GM12873 (cell line): ENCODE measurements around the gene LINGO3.

Experiments
- CTCF ChIP-seq: IDR thresholded peaks from 2 replicates; pipeline ENCODE4 v1.5.1; 2012; ENCODE audit warnings: low read depth, mild to moderate bottlenecking, moderate library complexity, low read length, control low read depth; ENCODE audit not compliant: insufficient read depth; ENCODE audit errors: missing control alignments

The LINGO3 gene

GRCh38 chr19:2291185-2291751 is 16.7 kb downstream of the LINGO3 start:
- no peak for TF ChIP-seq CTCF

- no peak for TF ChIP-seq CTCF
Observed at GRCh38 chr19:2290441-2291184, 17.3 kb downstream of the LINGO3 start.

- no peak for TF ChIP-seq CTCF
Observed at GRCh38 chr19:2289714-2290435, 18.1 kb downstream of the LINGO3 start.

- no peak for TF ChIP-seq CTCF
Observed at GRCh38 chr19:2288818-2289713, 18.9 kb downstream of the LINGO3 start.

- no peak for TF ChIP-seq CTCF
Observed at GRCh38 chr19:2288338-2288817, 19.6 kb downstream of the LINGO3 start.

GRCh38 chr19:2287585-2288337 is 20.2 kb downstream of the LINGO3 start:
- TF ChIP-seq CTCF, result no peak
